ENCODE results near the gene PRICKLE1.

Gene PRICKLE1

GRCh38 chr12:42459336-42459847 is 130.2 kb downstream of the PRICKLE1 start:
- no peak overlapping the region for H3K4me3 ChIP-seq (ENCODE audit: low read depth in 1 of 2, low read length in 1 of 2)
- H3K27me3 ChIP-seq, result no peaks in the 10 kb centered on the region
- H3K36me3 ChIP-seq, result no peaks in the 10 kb centered on the region
- no peak overlapping the region for H3K27ac ChIP-seq
- H3K9me3 ChIP-seq, result no peaks in the 10 kb centered on the region
- H3K4me1 ChIP-seq (ENCODE audit: control insufficient read depth in 1 of 2, insufficient read depth in 1 of 2, low read depth in 1 of 2, low read length in 1 of 2), result no peaks in the 10 kb centered on the region
- TF ChIP-seq CTCF (IDR thresholded peaks at IDR 0.05), result no peak

GRCh38 chr12:42458575-42458974 is 131.0 kb downstream of the PRICKLE1 start:
- Histone ChIP-seq H3K27ac (no peak overlapping the region), H3K4me3 (ENCODE audit: low read depth in 1 of 2, low read length in 1 of 2) (no peak overlapping the region), H3K4me1 (ENCODE audit: control insufficient read depth in 1 of 2, insufficient read depth in 1 of 2, low read depth in 1 of 2, low read length in 1 of 2) (no peaks in the 10 kb centered on the region), H3K36me3 (no peaks in the 10 kb centered on the region), H3K27me3 (no peaks in the 10 kb centered on the region), H3K9me3 (no peaks in the 10 kb centered on the region)
- TF ChIP-seq CTCF (IDR thresholded peaks at IDR 0.05), result no peak

DNA sequence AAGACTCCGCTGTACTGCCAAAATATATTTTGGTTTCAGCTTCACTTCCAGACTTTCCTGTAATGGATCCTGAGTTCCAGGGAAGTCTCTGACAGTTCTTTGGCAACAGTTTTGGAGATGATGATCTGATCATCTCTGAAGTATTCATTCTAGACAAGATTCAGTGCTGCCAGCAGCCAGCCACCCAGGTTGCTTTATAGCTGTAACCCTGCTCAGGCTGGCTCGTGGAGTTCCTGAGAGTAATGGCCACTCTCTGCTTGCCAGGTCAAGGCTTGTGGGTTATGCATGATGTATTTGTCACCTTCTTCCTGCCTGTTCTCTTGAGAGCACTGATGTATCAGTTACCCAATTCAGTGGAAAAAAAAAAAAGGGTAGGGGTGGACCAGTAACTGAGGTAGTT is 139.3 kb downstream of the PRICKLE1 start:
- Histone ChIP-seq H3K27me3 (no peaks in the 10 kb centered on the region), H3K36me3 (peaks cover 34% of the 10 kb centered on the region), H3K4me3 (ENCODE audit: low read depth in 1 of 2, low read length in 1 of 2) (no peak overlapping the region), H3K27ac (no peak overlapping the region), H3K4me1 (ENCODE audit: control insufficient read depth in 1 of 2, insufficient read depth in 1 of 2, low read depth in 1 of 2, low read length in 1 of 2) (no peaks in the 10 kb centered on the region), H3K9me3 (no peaks in the 10 kb centered on the region)
- TF ChIP-seq CTCF (IDR thresholded peaks at IDR 0.05), result no peak

DNA sequence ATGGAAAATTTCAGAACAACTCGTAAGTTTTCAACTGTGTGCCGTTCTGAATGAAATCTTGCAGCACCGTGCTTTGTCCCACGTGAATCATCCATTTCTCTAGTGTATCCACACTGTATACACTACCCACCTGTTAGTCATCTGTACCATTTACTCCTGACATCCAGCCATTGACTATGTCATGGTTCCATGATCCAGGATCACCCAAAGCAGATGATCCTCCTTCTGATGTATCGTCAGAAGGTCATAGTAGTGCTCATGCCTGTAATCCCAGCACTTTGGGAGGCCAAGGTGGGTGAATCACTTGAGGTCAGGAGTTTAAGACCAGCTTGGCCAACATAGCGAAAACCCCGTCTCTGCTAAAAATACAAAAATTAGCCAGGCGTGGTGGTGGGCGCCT is 140.7 kb downstream of the PRICKLE1 start:
- H3K27me3 ChIP-seq, result no peaks in the 10 kb centered on the region
- no peak for TF ChIP-seq CTCF (IDR thresholded peaks at IDR 0.05)
- H3K4me1 ChIP-seq (ENCODE audit: control insufficient read depth in 1 of 2, insufficient read depth in 1 of 2, low read depth in 1 of 2, low read length in 1 of 2), result no peaks in the 10 kb centered on the region
- peaks cover 45% of the 10 kb centered on the region for H3K36me3 ChIP-seq
- no peak overlapping the region for H3K4me3 ChIP-seq (ENCODE audit: low read depth in 1 of 2, low read length in 1 of 2)
- H3K9me3 ChIP-seq, result no peaks in the 10 kb centered on the region
- no peak overlapping the region for H3K27ac ChIP-seq

GRCh38 chr12:42447371-42447786 is 142.2 kb downstream of the PRICKLE1 start:
- no peak for TF ChIP-seq CTCF (IDR thresholded peaks at IDR 0.05)
- no peak overlapping the region for H3K4me3 ChIP-seq (ENCODE audit: low read depth in 1 of 2, low read length in 1 of 2)
- peaks cover 57% of the 10 kb centered on the region for H3K36me3 ChIP-seq
- no peaks in the 10 kb centered on the region for H3K9me3 ChIP-seq
- H3K4me1 ChIP-seq (ENCODE audit: control insufficient read depth in 1 of 2, insufficient read depth in 1 of 2, low read depth in 1 of 2, low read length in 1 of 2), result no peaks in the 10 kb centered on the region
- H3K27me3 ChIP-seq, result no peaks in the 10 kb centered on the region
- H3K27ac ChIP-seq, result no peak overlapping the region

DNA sequence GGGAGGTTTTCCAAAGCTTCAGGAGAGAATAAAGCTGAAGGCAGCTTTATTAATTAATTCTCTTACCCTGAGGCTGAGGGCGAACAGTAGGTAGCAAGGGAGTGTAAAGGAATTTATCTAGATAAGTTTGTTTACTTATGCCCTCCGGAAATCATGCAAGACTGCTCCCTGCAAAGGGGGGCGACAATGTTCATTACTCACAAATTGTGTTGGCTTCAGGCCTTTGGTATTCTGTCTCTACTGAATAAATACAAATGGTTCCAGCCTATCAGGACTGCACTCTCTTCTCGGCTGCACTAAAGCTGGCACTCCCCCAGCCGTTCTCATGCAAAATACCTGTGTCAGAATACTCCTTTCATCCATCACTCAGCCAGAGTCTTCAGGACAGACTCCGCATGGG is 142.8 kb downstream of the PRICKLE1 start:
- H3K9me3 ChIP-seq, result no peaks in the 10 kb centered on the region
- no peak for TF ChIP-seq CTCF (IDR thresholded peaks at IDR 0.05)
- no peak overlapping the region for H3K27ac ChIP-seq
- no peak overlapping the region for H3K4me3 ChIP-seq (ENCODE audit: low read depth in 1 of 2, low read length in 1 of 2)
- H3K36me3 ChIP-seq, result peaks cover 63% of the 10 kb centered on the region
- H3K27me3 ChIP-seq, result no peaks in the 10 kb centered on the region
- no peaks in the 10 kb centered on the region for H3K4me1 ChIP-seq (ENCODE audit: control insufficient read depth in 1 of 2, insufficient read depth in 1 of 2, low read depth in 1 of 2, low read length in 1 of 2)
